Head of caudate nucleus (tissue), 42 donors: Measurements from ENCODE around the gene IDNK.
"Not testable (repeated sequence)": the region's sequence is repeated elsewhere in the genome, so short reads cannot be mapped to it uniquely, and the experiment has no call there.

Experiments used
- DNase-seq, 42 donors: peaks; one replicate each; pipeline versions ENCODE4 v3.0.0 to v3.0.0-alpha.2; 2020 to 2021; ENCODE audit warnings: mixed read lengths in 7 of 42
- intact Hi-C: fragments of 100-400 bp; cut with DNase I; formaldehyde crosslinking; loops from one replicate; pipeline ENCODE4 v1.15.0; 2022

IDNK gene

DNA sequence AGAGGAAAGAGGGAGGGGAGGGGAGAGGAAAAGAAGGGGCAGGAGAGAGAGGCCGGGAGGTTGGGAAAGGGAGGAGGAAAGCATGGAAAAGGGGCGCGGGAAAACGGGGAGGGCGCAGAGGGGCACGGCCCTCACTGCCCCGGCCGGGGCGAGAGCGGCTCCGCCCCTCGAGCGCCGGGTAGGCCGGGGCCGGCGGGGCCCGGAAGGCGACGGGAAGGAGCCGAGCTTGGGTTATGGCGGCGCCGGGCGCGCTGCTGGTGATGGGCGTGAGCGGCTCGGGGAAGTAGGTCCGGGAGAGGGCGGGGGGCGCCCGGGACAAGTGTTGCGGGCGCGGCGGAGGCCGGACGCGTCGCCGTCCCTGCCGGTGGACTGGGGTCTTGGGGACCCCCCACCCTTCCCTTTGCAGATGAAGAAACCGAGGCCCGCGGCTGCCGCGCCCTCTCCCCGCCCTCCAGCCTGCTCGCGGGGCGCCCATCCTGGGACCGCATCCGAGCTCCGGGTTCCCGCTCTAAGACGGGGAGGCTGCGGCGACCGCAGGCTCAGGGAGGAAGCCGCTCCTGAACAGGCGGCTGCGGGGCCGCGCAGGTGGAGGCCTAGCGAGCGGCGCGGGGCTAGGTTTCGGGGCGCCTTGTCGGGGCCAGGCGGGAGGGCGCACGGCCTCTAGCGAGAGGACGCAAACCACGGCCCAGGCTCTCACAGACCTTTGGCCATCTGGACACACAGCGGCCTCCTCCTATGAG, at the start of gene IDNK:
Gene IDNK, plus strand, starts transcription at position 205 of the 740 bp plus-strand sequence. Its CDS starts 29 bp downstream, at position 234.
- peak; percentile 8 to 84 (median 66) for DNase-seq
- intact Hi-C loops: loop anchor here (10.0 kb wide), 1 partner anchor 82 kb away; the partner anchor contains the start of gene UBQLN1

DNA sequence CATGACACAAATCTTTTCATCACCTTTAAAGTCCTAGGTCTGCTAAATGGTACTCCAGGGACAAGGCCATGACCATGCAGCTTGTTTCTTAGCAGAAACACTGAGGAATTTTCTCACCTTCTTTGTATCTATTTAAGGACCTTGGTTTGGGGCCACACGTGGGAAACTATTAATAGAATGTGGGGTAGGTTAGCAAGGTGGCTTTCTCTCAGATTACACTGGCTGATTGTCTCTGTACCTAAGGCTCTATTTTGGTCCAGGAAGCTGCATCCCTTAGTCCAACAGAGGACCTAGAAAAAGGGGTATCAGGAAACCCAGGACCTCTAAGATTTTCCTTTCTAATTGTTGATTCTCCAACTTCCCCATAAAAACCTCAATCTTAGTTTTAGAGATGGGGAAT, 48.5 kb upstream of the IDNK start:
- DNase-seq: no peak
- intact Hi-C loops: no loop called here

DNA sequence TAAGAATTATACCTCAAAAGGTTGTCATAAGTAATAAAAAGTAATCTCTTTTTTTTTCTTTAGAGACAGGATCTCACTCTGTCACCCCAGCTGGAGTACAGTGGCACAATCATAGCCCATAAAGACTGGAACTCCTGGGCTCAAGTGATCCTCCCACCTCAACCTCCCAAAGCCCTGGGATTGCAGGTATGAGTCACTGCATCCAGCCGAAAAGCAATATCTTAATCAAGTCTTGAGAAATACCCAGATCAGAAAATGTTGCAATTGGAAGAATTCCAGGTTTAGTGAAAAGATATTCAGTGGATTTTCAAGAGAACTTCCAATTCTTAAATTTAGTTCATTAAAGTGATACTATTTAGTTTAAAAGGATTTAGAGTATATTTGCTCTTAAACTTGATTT, 40.9 kb upstream of the IDNK start:
- no peak for DNase-seq

DNA sequence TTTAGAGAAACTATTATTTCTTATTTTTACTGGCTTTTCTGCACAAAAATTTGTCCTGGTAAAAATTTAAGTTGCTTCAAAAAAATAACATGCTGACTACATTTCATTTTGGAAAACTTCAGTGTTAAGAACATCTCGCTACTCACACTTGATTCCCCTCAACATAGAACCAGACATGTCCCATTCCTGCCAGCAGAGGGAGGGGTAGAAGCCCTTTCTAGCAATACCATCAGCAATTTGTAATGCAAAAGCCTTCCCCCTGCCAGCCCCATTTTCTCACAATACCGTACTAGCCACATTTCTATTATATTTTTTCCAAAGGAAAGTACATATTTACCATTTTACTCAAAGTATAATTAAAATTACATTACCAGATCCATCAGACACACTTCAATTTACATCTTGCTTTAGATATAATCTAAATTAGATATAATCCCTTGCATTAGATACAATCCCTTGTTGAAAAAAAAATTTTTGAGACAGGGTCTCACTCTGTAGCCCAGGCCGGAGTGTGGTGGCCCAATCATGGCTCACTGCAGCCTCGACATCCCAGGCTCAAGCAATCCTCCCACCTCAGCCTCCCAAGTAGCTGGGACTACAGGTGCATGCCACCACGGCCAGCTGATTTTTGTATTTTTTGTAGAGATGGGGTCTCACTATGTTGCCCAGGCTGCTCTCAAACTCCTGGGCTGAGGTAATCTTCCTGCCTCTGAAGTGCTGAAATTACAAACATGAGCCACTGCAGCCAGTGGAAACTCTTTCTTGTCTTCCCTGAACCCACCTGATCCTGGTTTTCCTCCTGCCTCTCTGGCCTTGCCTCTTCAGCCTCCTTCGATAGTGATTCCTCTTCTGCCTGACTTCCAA, 39.6 kb upstream of the IDNK start:
- DNase-seq: peak in 25 of 42 donors; percentile 8 to 66 (median 29)
- intact Hi-C loops: no loop called here

More for the DNA sequence above, 40.9 kb upstream of the IDNK start:
- intact Hi-C loops: no loop called here

DNA sequence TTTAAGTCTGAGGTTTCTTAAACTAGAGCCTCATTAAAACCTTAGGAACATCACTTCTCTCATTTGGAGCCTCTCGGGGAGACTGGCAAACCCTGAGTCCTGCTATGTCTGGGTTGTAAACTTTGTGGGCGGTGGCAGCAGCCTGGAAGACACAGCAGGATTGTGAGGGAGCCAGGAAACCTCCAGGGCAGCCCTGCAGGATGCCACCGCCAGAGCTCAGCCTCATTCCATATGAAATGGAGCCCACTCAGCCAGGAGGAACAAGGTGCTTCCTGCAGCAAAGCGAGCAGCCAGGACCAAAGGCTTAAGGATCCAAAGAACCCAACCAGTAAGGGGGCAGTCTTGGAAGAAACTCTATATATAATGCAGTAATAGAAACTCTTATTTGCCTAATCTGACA, 37.9 kb upstream of the IDNK start:
- intact Hi-C loops: no loop called here
- DNase-seq: peak in 1 of 42 donors; percentile 1

DNA sequence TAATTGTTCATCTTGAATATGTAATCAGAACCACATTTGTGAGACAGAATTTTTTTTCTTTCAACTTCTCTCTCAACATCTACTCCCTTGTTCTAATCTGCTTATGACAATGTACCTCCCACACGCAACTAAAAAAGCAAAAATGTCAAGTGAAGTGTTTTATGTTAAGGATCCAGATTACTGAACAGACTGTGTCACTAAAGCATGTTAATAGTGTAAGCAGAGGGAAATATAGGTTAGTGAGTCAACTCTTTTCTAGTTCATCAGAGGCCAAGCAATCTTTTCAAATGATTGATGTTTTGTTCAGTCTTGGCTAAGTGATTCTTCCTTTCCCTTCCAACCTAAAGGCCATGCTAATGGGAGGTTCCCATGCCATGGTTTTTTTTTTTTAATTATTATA, 34.7 kb upstream of the IDNK start:
- intact Hi-C loops: no loop called here
- peak in 2 of 42 donors; percentile 10 to 31 for DNase-seq

DNA sequence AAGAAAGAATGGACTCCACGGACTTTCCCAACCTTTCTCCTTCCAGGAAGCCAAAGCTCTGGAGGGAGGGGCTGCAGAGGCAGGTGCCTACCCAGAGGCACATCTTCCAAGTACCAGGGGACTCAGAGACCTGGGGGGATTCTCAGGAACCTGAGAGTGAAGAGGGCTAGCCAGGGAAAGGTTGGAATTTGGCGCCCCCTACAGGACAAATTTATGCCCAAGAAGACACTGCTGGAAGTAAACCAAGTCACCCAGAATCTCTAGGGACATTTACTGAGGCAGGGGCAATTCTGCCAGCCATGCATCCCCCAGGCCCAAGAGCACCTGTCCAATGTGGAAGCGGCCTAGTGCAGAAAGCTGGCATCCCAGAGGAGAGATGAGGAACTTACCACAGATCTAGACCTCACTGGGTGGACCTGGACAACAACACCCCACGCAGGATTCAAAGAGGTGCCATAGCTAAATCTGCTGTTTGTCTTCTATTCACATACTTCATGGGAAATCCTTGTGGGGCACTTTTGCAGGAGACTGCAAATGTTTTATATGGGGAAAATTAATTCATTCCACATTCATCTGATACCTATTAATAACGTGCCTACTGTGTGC, 25.9 kb upstream of the IDNK start:
- intact Hi-C loops: loop anchor here (10.0 kb wide), 1 partner anchor 262 kb away; no protein-coding TSS in a partner anchor
- DNase-seq: peak in 38 of 42 donors; percentile 6 to 81 (median 55)

DNA sequence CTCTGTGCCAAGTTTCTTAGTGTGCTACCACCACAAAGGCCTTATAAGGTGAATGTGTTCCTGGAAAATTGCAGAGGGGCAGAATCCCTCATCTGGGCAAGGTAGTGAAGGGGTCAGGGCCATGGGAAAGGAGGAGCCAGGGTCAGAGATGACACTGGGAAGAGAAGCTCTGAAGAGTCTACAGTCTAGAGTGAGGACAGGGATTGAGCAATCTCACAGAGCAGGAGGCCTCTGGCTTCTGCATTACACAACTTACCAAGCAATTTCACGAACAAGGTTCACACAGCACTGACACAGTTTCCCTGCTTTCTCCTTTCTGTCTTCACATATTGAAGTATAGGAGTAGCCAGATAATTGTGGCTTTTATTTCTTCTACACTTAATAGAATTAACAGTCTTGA, 24.5 kb upstream of the IDNK start:
- intact Hi-C loops: loop anchor here (10.0 kb wide), 1 partner anchor 264 kb away; no protein-coding TSS in a partner anchor
- DNase-seq: no peak

DNA sequence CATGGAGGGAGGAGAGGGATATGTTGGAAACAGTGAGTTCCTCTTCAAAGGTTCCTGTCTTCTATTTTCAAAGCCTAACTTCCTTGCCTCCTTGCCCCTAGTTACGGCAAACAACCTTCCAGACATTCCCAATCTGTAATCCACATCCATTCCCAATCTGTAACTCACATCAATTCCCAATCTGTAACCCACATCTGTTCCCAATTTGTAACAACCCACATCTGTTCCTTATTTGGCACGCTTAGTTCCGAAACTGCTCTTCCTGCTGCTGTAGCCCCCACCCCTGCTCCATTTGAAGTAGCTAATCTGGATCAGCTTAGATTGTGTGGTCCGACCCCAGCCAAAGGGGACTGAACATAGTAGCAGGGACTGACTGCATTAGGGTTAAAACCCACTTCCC, 23.9 kb upstream of the IDNK start:
- no peak for DNase-seq
- intact Hi-C loops: loop anchor here (10.0 kb wide), 1 partner anchor 264 kb away; no protein-coding TSS in a partner anchor

DNA sequence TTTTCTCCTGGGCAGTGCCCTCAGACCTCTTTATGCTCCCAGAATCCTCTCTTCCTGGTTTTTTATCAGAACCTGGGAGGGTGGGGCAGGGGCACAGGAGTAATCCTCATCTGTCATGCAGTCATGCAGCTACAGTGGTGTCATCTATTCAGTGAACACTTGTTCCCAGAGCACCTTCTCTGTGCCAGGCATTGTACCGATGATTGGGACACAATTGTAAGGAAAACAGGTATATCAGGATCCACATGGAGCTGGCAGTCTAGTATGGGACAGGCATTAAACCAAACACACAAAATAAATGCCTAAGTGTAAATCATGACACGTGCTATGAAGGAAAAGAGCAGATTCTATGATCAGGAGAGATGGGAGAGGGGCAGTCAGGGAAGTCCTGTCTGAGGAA, 21.5 kb upstream of the IDNK start:
- DNase-seq: peak in 1 of 42 donors; percentile 18
- intact Hi-C loops: no loop called here

DNA sequence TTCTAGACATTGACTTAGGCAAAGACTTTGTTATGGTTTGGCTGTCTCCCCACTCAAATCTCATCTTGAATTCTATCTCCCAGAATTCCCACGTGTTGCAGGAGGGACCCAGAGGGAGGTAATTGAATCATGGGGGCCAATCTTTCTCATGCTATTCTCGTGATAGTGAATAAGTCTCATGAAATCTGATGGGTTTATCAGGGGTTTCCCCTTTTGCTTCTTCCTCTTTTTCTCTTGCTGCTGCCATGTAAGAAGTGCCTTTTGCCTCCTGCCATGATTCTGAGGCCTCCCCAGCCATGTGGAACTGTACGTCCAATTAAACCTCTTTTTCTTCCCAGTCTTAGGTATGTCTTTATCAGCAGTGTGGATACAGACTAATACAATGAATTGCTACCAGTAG, 15.3 kb upstream of the IDNK start:
- DNase-seq, intact Hi-C loops: not testable (repeated sequence)

DNA sequence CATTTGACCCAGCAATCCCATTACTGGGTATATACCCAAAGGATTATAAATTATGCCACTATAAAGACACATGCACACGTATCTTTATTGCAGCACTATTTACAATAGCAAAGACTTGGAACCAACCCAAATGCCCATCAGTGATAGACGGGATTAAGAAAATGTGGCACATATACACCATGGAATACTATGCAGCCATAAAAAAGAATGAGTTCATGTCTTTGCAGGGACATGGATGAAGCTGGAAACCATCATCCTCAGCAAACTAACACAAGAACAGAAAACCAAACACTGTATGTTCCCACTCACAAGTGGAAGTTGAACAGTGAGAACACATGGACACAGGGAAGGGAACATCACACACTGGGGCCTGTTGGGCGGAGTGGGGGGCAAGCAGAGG, 9.6 kb upstream of the IDNK start:
- DNase-seq, intact Hi-C loops: not testable (repeated sequence)

DNA sequence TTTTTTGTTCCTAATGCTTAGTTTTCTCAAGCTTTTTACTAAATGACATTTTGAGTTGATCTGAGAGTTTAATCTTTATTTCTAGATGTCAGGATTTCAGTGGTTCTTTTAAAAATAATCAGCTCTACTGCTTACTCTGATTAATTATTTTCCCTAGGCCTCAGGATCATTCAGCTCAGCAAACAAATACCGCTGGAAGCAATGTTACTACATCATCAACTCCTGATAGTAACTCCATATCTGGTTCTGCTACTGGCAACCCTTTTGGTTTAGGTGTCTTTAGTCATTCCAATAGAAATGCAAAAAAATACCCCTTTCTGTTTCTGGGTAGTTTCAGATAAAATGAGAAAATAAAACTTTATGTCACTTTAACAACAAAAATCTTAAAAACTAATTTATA, 5.6 kb upstream of the IDNK start:
- intact Hi-C loops: no loop called here
- no peak for DNase-seq

DNA sequence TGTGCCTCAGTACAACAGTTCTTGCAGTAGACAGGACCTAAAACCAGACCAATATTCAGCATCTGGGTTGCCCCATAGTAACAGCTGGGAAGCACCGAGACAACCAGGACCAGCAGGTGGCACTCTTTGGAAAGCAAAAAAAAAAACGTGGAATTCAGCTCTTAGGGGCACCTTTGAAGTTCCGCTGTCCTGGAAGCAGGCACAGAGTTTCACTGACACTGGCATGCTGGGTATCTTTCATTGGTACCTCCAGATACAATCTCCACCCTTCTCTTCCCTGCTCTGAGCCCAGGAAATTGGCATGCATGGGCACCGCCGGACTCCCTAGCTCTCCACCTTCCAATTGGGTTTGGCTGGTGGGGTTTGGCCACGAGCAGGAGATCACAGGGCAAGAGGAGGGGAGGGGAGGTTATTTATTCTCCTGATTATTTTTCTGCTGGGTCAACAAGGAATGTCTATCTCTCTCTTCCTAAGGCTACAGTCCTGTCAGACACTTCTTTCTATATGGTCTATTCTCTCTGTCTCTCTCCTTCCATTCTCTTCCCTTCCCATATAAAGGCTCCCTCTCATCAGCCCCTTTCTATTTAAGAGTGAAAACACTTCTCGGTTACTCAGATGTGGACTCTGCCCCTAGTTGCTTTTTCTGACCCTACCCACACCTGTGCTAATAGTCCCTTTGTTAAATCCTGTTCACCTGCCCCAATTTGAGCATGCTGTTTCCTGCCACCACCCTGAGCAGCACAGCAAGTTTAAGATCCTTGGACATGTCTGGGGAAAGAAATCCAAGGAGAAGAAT, 1.9 kb upstream of the IDNK start:
- intact Hi-C loops: loop anchor here (10.0 kb wide), 1 partner anchor 84 kb away; the partner anchor contains the start of gene UBQLN1
- DNase-seq: peak in 33 of 42 donors; percentile 11 to 79 (median 39)

DNA sequence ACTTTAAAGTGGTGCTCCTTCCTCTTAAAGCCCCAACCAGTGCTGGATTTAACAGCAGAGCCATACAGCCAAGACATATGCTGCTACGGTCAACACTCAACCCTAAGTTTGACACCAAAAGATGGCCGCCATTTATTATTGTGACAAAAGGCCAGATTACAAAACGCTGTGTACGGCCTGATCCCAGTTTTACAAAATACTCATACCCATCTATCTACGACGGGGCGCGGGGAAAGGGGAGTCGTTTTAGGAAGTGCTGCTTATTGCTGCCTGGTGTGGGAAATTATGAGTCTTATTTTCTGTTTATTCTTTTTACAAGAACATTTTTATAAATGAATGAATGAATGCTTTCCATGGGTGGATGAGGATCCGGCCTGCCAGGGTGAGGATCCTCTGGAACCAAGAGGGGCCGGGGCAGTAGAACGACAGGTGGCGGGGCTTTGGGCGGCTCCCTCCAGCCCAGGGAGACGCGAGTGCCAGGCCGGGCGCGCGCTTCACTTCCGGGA, 457 bp upstream of the IDNK start:
- intact Hi-C loops: loop anchor here (10.0 kb wide), 1 partner anchor 82 kb away; the partner anchor contains the start of gene UBQLN1
- peak in 28 of 42 donors; percentile 22 to 89 (median 76) for DNase-seq

DNA sequence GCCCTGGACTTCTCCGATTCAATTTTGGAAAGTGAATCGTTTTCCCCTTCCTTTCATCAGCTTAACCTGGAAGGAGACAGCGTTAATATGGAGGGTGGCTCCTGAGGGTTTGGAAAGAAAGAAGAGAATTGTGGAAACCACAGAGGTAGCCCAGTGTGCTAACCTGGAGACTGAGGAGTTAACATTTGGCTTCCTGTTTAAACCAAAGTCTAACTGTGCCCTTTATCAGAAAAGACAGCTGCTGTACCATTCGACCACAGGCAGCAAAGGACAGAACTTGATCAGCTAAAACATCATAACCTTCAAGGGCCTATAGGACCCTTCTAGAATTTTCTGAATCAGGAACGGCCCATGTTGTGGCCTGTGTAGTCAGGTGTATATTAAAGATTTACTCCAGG, 735 bp downstream of the IDNK start:
- DNase-seq: no peak
- intact Hi-C loops: loop anchor here (10.0 kb wide), 1 partner anchor 81 kb away; the partner anchor contains the start of gene UBQLN1

DNA sequence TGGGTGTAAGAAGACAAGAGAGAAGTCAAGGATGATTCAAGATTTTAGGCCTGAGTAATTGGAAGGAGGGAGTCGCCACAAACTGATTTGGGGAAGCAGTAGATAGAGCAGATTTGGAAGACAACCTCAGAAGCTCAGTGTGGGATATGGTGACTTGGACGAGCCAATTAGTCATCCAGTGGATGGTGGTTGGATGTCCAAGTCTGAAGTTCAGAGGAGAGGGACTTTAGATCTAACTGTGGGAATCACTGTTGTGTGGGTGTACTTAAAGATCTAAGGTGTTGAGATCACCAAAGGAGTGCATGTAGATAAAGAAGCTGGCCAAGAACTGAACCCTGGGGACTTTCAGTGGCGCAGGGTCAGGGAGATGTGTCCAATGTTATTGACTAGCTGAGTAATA, 2.2 kb downstream of the IDNK start:
- no peak for DNase-seq
- intact Hi-C loops: loop anchor here (10.0 kb wide), 1 partner anchor 80 kb away; the partner anchor contains the start of gene UBQLN1

DNA sequence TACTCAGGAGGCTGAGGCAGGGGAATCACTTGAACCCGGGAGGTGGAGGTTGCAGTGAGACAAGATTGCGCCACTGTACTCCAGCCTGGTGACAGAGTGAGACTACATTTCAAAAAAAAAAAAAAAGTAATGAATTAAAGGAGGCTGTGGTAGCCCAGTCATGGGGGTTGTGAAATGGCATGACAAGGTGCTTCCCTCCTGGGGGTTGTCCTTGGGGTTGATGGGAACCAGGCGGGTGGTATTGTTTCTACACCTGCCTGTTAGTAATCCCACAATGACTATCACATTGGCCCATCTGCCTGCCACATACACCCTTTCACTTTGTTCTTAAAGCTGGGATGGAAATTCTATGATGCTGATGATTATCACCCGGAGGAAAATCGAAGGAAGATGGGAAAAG, 5.6 kb downstream of the IDNK start:
- no peak for DNase-seq
- intact Hi-C loops: loop anchor here (10.0 kb wide), 1 partner anchor 76 kb away; the partner anchor contains the start of gene UBQLN1
